NOMO-1 (cell line): Measurements from ENCODE around the gene CXCL14.

Experiments
- DNase-seq, 2 experiments: peaks; one replicate each; lab custom pipeline; 2025; ENCODE audit not compliant: unreplicated experiment in 2 of 2; lab: John Stamatoyannopoulos, UW

The CXCL14 gene

DNA sequence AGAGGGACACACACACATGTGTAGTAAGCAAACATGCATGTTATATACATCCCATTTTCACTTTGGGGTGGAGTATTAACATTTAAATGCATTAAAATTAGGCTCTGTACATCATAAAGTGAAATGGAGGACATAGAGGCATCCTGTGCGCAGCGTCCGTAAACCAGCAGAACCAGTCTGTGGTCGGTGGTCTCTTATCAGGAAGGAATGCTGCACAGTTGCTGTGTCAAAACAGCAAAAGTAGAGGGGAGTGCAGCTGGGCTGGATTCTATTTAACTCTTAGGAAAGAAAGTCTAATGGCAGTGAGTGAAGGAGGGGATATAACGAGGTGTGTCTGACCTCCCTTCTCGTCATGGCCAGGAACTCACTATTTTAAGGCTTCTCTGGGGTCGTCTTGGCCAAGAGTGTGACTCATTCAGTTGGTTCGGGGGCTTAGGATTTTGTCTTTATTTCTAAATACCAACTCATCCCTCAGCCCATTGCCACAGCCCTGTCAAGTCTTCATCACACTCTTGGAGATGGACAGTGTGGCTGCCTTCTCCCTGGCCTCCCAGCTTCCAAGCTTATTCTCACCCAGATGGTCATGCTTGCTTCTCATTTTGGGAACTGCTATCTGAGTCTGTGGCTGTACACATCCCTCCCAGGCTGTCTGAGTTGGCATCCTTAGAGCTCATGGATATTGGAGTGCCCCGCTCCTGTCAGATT, 20.1 kb upstream of the CXCL14 start:
- DNase-seq = no peak

GRCh38 chr5:135596788-135597187, 18.0 kb upstream of the CXCL14 start:
- no peak for DNase-seq

GRCh38 chr5:135596157-135596763, 17.5 kb upstream of the CXCL14 start:
- DNase-seq = no peak

- no peak for DNase-seq
Measured at GRCh38 chr5:135594416-135594960, 15.7 kb upstream of the CXCL14 start.

DNA sequence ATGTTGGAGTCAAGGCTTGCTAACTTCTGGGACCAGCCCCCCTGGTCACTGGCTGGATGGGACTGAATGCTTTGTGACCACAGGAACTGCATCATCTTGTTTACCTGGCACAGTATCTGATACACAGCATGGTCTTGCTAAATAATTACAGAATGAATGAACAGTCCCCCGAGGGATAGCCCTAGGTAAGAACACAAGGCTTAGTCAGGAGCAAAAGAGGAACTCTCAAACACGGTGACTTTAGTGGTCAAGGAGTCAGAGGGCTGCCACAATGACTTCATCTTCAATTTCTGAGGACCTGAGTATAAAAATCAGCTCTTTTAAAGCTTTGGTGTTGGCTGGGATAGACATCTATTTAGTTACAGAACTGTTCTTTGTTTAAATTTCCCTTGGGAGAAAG, 15.1 kb upstream of the CXCL14 start:
- peak in 1 of 2 experiments; percentile 7 for DNase-seq

GRCh38 chr5:135593141-135593540, 14.3 kb upstream of the CXCL14 start:
- no peak for DNase-seq

DNA sequence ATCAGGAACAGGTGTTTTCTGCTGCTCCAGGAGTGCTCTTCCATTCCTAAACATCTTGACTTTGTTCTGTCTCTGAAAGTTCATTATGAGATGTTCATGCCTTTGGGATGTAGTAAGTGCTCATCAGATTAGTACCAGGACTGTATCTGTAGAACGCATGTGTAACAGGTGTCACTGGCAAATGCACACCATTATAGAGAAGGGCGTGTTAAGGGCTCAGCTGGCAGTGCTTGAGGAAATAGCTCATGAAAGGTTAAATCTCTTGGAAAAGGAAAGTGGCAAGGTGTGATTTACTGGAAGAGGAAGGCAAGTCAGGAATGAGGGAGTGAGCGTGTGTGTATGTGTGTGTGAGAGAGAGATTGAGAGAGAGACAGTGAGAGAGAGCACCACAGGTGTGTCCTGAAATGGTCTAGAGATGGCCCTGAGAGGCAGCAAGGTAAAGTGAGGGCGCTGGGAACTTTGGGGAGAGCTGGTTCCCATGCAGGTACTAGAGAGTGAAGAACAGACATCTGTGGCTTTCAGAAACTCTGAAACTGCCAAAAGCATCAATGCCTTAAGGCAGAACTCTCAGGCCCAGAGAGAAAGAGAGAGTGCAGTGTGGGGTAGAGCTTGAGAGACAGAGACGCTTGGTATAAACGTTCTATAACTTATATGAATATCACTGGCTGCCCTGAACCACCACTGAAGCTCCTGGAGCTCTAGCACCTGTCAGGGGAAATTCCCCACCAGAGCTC, 13.7 kb upstream of the CXCL14 start:
- DNase-seq = no peak

DNA sequence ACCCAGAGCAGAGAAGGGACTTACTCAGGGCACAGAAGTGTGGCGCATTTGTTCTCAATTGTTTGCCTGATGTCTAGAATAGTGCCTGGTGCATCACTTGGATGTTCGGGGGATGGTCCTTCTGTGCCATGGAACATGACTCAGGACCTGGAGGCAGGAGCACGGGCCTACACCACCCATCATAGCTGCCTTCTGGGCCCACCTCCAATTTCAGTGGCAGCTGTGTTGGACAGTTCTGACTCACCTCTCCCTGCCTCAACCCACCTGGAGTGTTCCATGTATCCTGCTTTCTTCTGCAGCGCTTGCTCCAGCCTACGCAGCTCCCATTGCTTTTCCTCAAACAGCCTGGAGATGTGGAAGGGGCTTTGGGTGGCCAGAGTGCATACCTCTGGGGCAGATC, 12.5 kb upstream of the CXCL14 start:
- DNase-seq = no peak

DNA sequence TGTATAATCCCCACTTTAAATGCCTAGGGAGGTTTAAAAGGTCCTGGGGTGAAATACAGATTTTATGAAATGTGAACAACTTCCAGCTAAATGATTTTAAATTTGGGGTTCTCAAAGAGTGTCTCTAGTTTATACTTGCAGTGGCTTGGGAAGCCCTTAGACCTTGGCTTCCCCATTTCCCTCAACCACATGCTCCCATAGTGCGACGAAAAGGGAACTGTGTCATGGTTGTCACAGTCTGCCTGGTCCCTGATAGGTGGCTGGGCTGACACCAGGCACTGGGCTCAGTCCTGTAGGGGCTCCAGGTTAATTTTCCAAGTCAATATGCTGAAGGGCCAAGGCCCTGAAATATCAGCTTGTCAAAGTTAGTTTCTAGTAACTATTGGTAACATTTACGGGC, 10.4 kb upstream of the CXCL14 start:
- no peak for DNase-seq

GRCh38 chr5:135587721-135588663, 9.2 kb upstream of the CXCL14 start:
- no peak for DNase-seq

DNA sequence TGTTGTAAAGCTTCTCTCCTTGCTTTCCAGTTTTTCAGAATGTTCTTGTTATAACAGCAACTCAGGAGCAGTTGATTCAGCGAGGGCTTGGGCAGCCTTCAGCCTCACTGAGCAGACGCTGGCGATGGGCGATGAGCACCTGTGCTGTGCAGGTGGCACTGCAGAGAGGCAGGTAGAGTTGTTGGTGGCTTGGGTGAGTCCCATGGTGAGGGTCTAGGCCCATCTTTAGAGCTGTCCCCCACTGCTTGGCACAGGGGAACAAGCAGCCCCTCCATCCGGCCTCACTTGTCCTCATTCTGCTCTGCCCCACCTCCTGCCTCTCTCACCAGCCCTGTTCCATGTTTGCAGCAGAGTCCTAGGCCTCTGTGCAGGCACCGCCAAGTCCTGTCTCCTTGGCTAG, 6.1 kb upstream of the CXCL14 start:
- DNase-seq = no peak

GRCh38 chr5:135584276-135584675, 5.5 kb upstream of the CXCL14 start:
- DNase-seq = no peak

GRCh38 chr5:135582099-135582781, 3.4 kb upstream of the CXCL14 start:
- no peak for DNase-seq

- DNase-seq = no peak
Measured at GRCh38 chr5:135578305-135578684, 496 bp downstream of the CXCL14 start.

GRCh38 chr5:135577421-135577820, 1.4 kb downstream of the CXCL14 start:
- DNase-seq = no peak

DNA sequence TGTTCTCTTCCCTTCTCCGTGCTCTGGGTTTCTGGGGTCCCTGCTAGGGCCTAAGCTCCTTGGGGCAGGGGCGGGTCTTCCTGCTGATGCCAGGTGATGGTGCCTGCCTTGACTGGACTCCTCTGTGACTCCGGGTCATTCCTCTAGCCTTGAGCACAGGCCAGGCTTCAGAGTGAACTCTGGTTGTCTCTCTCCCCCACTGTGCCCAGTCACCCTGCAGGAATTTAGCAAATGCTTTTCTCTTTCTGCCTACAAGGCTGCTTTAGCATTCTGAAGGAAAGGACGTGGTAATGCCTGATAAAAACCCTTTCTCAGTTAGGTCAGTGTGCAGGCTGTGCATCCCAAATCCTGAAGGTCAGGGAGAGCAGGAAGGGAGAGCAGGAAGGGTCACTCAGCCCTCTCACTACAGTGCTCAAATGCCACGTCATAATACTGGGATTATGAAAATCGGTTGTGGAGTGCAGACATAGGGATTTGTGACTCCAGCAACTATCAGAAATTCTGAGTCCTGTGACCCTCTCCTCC, 2.7 kb downstream of the CXCL14 start:
- no peak for DNase-seq

DNA sequence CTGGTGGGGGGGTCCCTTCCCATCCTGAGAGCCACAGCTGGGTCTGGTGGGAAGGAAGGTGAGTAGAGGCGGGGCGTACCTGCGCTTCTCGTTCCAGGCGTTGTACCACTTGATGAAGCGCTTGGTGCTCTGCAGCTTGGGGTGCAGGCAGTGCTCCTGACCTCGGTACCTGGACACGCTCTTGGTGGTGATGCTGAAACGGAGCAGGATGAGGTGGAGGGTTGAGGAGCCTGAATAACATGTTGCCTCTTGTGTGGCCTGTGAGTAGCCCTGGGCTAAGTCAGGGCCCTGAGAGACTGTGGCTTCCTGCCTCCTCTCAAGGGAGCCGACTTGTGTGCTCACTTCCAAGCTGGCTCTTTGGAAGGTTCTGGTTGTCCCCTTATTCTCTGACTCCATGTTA, 4.3 kb downstream of the CXCL14 start:
- DNase-seq = no peak

DNA sequence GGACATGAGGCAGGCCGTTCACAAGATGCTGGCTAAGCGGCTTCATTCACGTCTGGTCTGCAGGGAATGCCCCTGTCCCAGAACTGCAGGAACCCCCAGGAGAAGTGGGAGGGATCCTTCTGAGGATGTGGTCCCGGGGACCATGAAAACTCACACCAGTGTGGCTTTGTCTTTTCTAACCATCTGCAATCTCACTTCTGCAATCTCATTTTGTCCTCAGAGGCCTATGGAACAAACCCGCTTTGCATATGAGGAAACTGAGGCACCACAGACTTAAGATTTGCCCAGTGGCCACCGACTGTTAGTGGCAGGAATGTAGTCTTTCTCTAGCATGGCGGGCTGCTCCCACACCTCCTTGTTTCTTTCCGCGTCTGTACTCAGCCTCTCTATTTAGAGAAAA, 6.9 kb downstream of the CXCL14 start:
- DNase-seq = no peak

GRCh38 chr5:135571066-135571609, 7.7 kb downstream of the CXCL14 start:
- no peak for DNase-seq

- DNase-seq = no peak
Measured at GRCh38 chr5:135570453-135570764, 8.4 kb downstream of the CXCL14 start.
